CD4-positive, alpha-beta T cell treated with Interleukin-6 for 4 hours (primary cell): ENCODE measurements around the gene ARHGAP25.

Experiments
- DNase-seq: peaks from one replicate; pipeline ENCODE4 v3.0.0-alpha.2; 2020; ENCODE audit warnings: mixed read lengths

The ARHGAP25 gene

GRCh38 chr2:68734688-68735525 is at the start of gene ARHGAP25:
Gene ARHGAP25 (plus strand): TSS chr2:68734811. CDS start chr2:68735200, 389 bp downstream.
- DNase-seq, result peak; percentile 56

GRCh38 chr2:68686178-68686577 is 48.4 kb upstream of the ARHGAP25 start:
- DNase-seq, result no peak

GRCh38 chr2:68687018-68687417 is 47.6 kb upstream of the ARHGAP25 start:
- no peak for DNase-seq

- no peak for DNase-seq
Measured at GRCh38 chr2:68689553-68690537, 44.8 kb upstream of the ARHGAP25 start.

GRCh38 chr2:68690851-68691250 is 43.8 kb upstream of the ARHGAP25 start:
- no peak for DNase-seq

GRCh38 chr2:68692511-68692910 is 42.1 kb upstream of the ARHGAP25 start:
- DNase-seq, result no peak

GRCh38 chr2:68693951-68694350 is 40.7 kb upstream of the ARHGAP25 start:
- DNase-seq, result no peak

- DNase-seq, result no peak
Measured at GRCh38 chr2:68695971-68696370, 38.6 kb upstream of the ARHGAP25 start.

GRCh38 chr2:68696554-68696953 is 38.1 kb upstream of the ARHGAP25 start:
- DNase-seq, result no peak

- no peak for DNase-seq
Measured at GRCh38 chr2:68698567-68699377, 35.8 kb upstream of the ARHGAP25 start.

GRCh38 chr2:68700560-68700959 is 34.1 kb upstream of the ARHGAP25 start:
- no peak for DNase-seq

GRCh38 chr2:68706637-68707036 is 28.0 kb upstream of the ARHGAP25 start:
- no peak for DNase-seq

- DNase-seq, result no peak
Measured at GRCh38 chr2:68708629-68709028, 26.0 kb upstream of the ARHGAP25 start.

- peak; percentile 39 for DNase-seq
Measured at GRCh38 chr2:68709421-68709911, 25.1 kb upstream of the ARHGAP25 start.

GRCh38 chr2:68710336-68710735 is 24.3 kb upstream of the ARHGAP25 start:
- no peak for DNase-seq

GRCh38 chr2:68710756-68711155 is 23.9 kb upstream of the ARHGAP25 start:
- DNase-seq, result no peak

- DNase-seq, result peak; percentile 72
Measured at GRCh38 chr2:68714866-68715265, 19.7 kb upstream of the ARHGAP25 start.

- peak; percentile 45 for DNase-seq
Measured at GRCh38 chr2:68715353-68716041, 19.1 kb upstream of the ARHGAP25 start.

- no peak for DNase-seq
Measured at GRCh38 chr2:68716604-68717304, 17.9 kb upstream of the ARHGAP25 start.

- DNase-seq, result peak; percentile 71
Measured at GRCh38 chr2:68717305-68717661, 17.3 kb upstream of the ARHGAP25 start.

- peak; percentile 38 for DNase-seq
Measured at GRCh38 chr2:68719912-68720311, 14.7 kb upstream of the ARHGAP25 start.
